Measurements from ENCODE around the gene ODAD3. TPM values are rescaled to one million over a fixed set of nuclear protein-coding genes. Genes with fewer than 3 reads are reported as not detected.
A peak's percentile ranks its signal among the peaks of the same experiment; 100 is the strongest.

Gene ODAD3
- total RNA-seq, 1 experiment from 2014 or later = 0.52 TPM

GRCh38 chr19:11374433-11375142 is 60.3 kb downstream of the ODAD3 start, which contains the start of gene SWSAP1:
Gene SWSAP1 (plus strand): TSS chr19:11374666. CDS start chr19:11374681, 15 bp downstream.
- peak within 1 kb of the TSS; percentile 78 for H3K9ac ChIP-seq (ENCODE audit: low read length)
- TSS peak; percentile 63 for BruUV-seq (replicated peaks)
- H4K20me1 ChIP-seq (ENCODE audit: insufficient read depth) = no peaks in the 10 kb centered on the region
- peak within 1 kb of the TSS; percentile 57 to 68 for H3K4me3 ChIP-seq (replicated peaks in 1 of 2; ENCODE audit: low read depth in 1 of 2, low read length in 2 of 2)
- ChIA-PET RAD21 (ENCODE audit: low non-redundant PET in 1 of 2, low total read pairs in 2 of 2, uncharacterized antibody in 2 of 2, unreplicated experiment in 2 of 2) (interaction anchor here (0.8 to 1.7 kb wide), 5 partner anchors 9 to 81 kb away, joined by 3 to 6 read pairs (median 4); partner anchors contain the start of gene RGL3 (in 1 of the 2)), CTCF (interaction anchor here (0.6 to 2.0 kb wide), 12 partner anchors 8 to 161 kb away, joined by 3 to 20 read pairs (median 4); partner anchors contain the start of genes CCDC159, ODAD3, PRKCSH and RAB3D), POLR2A (interaction anchor here (0.7 to 3.6 kb wide), 15 partner anchors 8 to 154 kb away, joined by 3 to 16 read pairs (median 4); partner anchors contain the start of genes CCDC159, ECSIT, EPOR and ODAD3)
- peak within 1 kb of the TSS; percentile 88 for H3K27ac ChIP-seq (ENCODE audit: low read depth, low read length)
- peaks cover 5% of the 10 kb centered on the region; the same call in 1 of the 2 replicates for H3K79me2 ChIP-seq (ENCODE audit: insufficient read depth, low read length)
- ATAC-seq (peak; percentile 92), DNase-seq (ENCODE audit: low read depth, low spot score) (peak; percentile 99)
- peaks cover 43 to 48% of the 10 kb centered on the region in 2 experiments for H3K4me1 ChIP-seq (ENCODE audit: control insufficient read depth in 1 of 2, insufficient read depth in 2 of 2, low read length in 2 of 2)
- no peaks in the 10 kb centered on the region for H3K36me3 ChIP-seq (ENCODE audit: control insufficient read depth in 1 of 2, insufficient read depth in 2 of 2, low read length in 2 of 2)
- TF ChIP-seq TCF7L2 (IDR thresholded peaks at IDR 0.05; ENCODE audit: borderline replicate concordance, extremely low read depth, insufficient read depth, insufficient read length) (peak; percentile 92), POLR2A (IDR thresholded peaks at IDR 0.05; ENCODE audit: borderline replicate concordance, extremely low read depth, insufficient read depth, insufficient read length) (peak; percentile 50), POLR2AphosphoS5 (IDR thresholded peaks at IDR 0.05; ENCODE audit: low read depth, low read length) (peak; percentile 68), ZNF274 (IDR thresholded peaks at IDR 0.05; ENCODE audit: low read depth, low read length) (no peak), ZFX (IDR thresholded peaks at IDR 0.05) (peak; percentile 97)
- H3K9me2 ChIP-seq (ENCODE audit: insufficient read depth) = no peaks in the 10 kb centered on the region
- H3K4me2 ChIP-seq (ENCODE audit: low read length) = peak within 1 kb of the TSS; percentile 80
- peak within 1 kb of the TSS; percentile 65 for H2AFZ ChIP-seq (ENCODE audit: low read depth, low read length, poor library complexity, severe bottlenecking)
- intact Hi-C loops (cut with micrococcal nuclease) = no loop called here
- no peaks in the 10 kb centered on the region for H3K9me3 ChIP-seq (ENCODE audit: control insufficient read depth in 1 of 2, insufficient read depth in 1 of 2, low read depth in 1 of 2, low read length in 2 of 2)
- H3K27me3 ChIP-seq (ENCODE audit: insufficient read depth, low read length) = no peaks in the 10 kb centered on the region

DNA sequence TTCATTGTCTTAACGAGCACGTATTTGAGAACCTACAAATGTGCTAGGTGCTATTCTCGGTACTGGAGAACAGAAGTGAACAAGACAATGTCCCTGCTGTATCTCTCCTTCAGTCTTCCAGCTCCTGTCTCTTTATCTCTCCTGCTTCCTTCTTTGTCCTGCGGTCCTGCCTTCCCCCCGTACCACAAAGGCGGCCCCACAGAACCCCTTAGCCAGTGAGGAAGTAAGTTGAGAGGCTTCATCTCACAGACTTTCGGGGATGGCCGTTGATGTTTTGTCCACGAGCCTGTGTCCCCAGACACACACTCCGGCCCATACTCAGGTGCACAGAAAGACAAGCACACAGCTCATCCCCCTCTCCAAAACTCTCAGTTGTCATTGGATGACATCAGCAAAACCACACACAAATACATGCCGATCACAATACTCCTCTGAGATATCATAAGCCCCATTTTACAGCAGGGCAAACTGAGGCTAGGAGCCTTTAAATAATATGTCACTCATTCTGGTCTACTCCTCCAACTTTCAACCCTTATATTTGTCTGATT is 61.0 kb downstream of the ODAD3 start:
- ATAC-seq = no peak
- TF ChIP-seq, protein P1, sequence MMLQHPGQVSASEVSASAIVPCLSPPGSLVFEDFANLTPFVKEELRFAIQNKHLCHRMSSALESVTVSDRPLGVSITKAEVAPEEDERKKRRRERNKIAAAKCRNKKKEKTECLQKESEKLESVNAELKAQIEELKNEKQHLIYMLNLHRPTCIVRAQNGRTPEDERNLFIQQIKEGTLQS (IDR thresholded peaks at IDR 0.05) = no peak
- no peak for TF ChIP-seq SIN3A (IDR thresholded peaks at IDR 0.05; ENCODE audit: low read depth)
- TF ChIP-seq JUND (IDR thresholded peaks at IDR 0.05) = no peak
- no peak for TF ChIP-seq POLR2A (IDR thresholded peaks at IDR 0.05; ENCODE audit: borderline replicate concordance, extremely low read depth, insufficient read depth, insufficient read length)
- TF ChIP-seq, protein P2, sequence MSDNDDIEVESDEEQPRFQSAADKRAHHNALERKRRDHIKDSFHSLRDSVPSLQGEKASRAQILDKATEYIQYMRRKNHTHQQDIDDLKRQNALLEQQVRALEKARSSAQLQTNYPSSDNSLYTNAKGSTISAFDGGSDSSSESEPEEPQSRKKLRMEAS (IDR thresholded peaks at IDR 0.05) = no peak
- no peak for TF ChIP-seq ZBTB33 (IDR thresholded peaks at IDR 0.05; ENCODE audit: extremely low read depth, insufficient replicate concordance, low read length)
- no peak for TF ChIP-seq SRF (IDR thresholded peaks at IDR 0.05; ENCODE audit: low read depth)
- TF ChIP-seq ZNF274 (IDR thresholded peaks at IDR 0.05; ENCODE audit: low read depth, low read length) = no peak
- TF ChIP-seq EZH2 (IDR thresholded peaks at IDR 0.05) = no peak
- Histone ChIP-seq H3K9ac (ENCODE audit: low read length) (peak overlapping the region; percentile 78; the same call in 1 of the 2 replicates), H4K20me1 (ENCODE audit: insufficient read depth) (no peaks in the 10 kb centered on the region), H2AFZ (ENCODE audit: low read depth, low read length, poor library complexity, severe bottlenecking) (peak overlapping the region; percentile 65), H3K27ac (ENCODE audit: low read depth, low read length) (peak overlapping the region; percentile 88; the same call in 1 of the 2 replicates), H3K4me1 (ENCODE audit: control insufficient read depth in 1 of 2, insufficient read depth in 2 of 2, low read length in 2 of 2) (peaks cover 37 to 41% of the 10 kb centered on the region in 2 experiments), H3K4me3 (replicated peaks in 1 of 2; ENCODE audit: low read depth in 1 of 2, low read length in 2 of 2) (peak overlapping the region; percentile 57 to 68), H3K9me3 (ENCODE audit: control insufficient read depth in 1 of 2, insufficient read depth in 1 of 2, low read depth in 1 of 2, low read length in 2 of 2) (no peaks in the 10 kb centered on the region), H3K9me2 (ENCODE audit: insufficient read depth) (no peaks in the 10 kb centered on the region), H3K79me2 (ENCODE audit: insufficient read depth, low read length) (peaks cover 5% of the 10 kb centered on the region; the same call in 1 of the 2 replicates), H3K36me3 (ENCODE audit: control insufficient read depth in 1 of 2, insufficient read depth in 2 of 2, low read length in 2 of 2) (no peaks in the 10 kb centered on the region), H3K27me3 (ENCODE audit: insufficient read depth, low read length) (no peaks in the 10 kb centered on the region), H3K4me2 (ENCODE audit: low read length) (peak overlapping the region; percentile 80)
- no TSS peak for BruUV-seq (replicated peaks)
- ChIA-PET POLR2A (interaction anchor here (1.0 to 3.6 kb wide), 5 partner anchors 10 to 80 kb away, joined by 4 to 15 read pairs (median 11); partner anchors contain the start of genes EPOR, RAB3D and RGL3), RAD21 (ENCODE audit: low non-redundant PET in 1 of 2, low total read pairs in 2 of 2, uncharacterized antibody in 2 of 2, unreplicated experiment in 2 of 2) (interaction anchor here (0.8 to 1.7 kb wide), 2 partner anchors 9 to 80 kb away, joined by 4 to 6 read pairs; no protein-coding TSS in a partner anchor), CTCF (interaction anchor here (1.3 to 2.0 kb wide), 5 partner anchors 9 to 109 kb away, joined by 5 to 20 read pairs (median 5); partner anchors contain the start of genes CCDC159, PRKCSH and TMEM205)
- intact Hi-C loops (cut with micrococcal nuclease) = no loop called here
- no peak for DNase-seq (ENCODE audit: low read depth, low spot score)
